Epithelial cell of proximal tubule (primary cell): ENCODE measurements around the gene TRABD. TPM values are rescaled to one million over a fixed set of nuclear protein-coding genes. Genes with fewer than 3 reads are reported as not detected.
A peak's percentile ranks its signal among the peaks of the same experiment; 100 is the strongest.

Source experiments
- DNase-seq: peaks from one replicate; pipeline ENCODE4 v3.0.0-alpha.2; 2011; ENCODE audit warnings: low read depth
- H3K4me3 ChIP-seq: 2 replicates; pipeline ENCODE4 v1.5.1; 2011; ENCODE audit warnings: low read depth, mild to moderate bottlenecking, low read length
- CTCF ChIP-seq: conservative IDR thresholded peaks from 2 replicates; pipeline ENCODE4 v1.5.1; 2012; ENCODE audit warnings: low read depth, mild to moderate bottlenecking, low read length
- total RNA-seq: library from RNA; depleted of rRNA; stranded (reverse); fragments of >200 nt; gene quantifications from 2 replicates; pipeline ENCODE4 v1.2.3, GENCODE V29; 2015

The TRABD gene
- total RNA-seq, 1 donor from 2014 or later = 55.5 TPM

GRCh38 chr22:50148166-50148500 lies 37.6 kb upstream of the TRABD start:
- H3K4me3 ChIP-seq = no peak overlapping the region
- TF ChIP-seq CTCF = no peak
- DNase-seq = no peak

- H3K4me3 ChIP-seq = peak overlapping the region; percentile 23
- peak; percentile 32 for DNase-seq
- peak; percentile 89 for TF ChIP-seq CTCF
Observed at GRCh38 chr22:50148991-50149721, 36.6 kb upstream of the TRABD start.

GRCh38 chr22:50150161-50151129 lies 35.3 kb upstream of the TRABD start:
- H3K4me3 ChIP-seq = no peak overlapping the region
- no peak for DNase-seq
- TF ChIP-seq CTCF = no peak

- DNase-seq = no peak
- TF ChIP-seq CTCF = no peak
Observed at GRCh38 chr22:50151571-50152537, 33.9 kb upstream of the TRABD start.

GRCh38 chr22:50153056-50153755 lies 32.5 kb upstream of the TRABD start:
- no peak for TF ChIP-seq CTCF
- DNase-seq = no peak
- no peak overlapping the region for H3K4me3 ChIP-seq

More at GRCh38 chr22:50151571-50152537, 33.9 kb upstream of the TRABD start:
- no peak overlapping the region for H3K4me3 ChIP-seq

GRCh38 chr22:50153756-50154140 lies 32.0 kb upstream of the TRABD start:
- no peak for TF ChIP-seq CTCF
- no peak for DNase-seq
- H3K4me3 ChIP-seq = no peak overlapping the region
